ENCODE results near the gene BCAM.
A peak's percentile ranks its signal among the peaks of the same experiment; 100 is the strongest.
"Not testable (repeated sequence)": the region's sequence is repeated elsewhere in the genome, so short reads cannot be mapped to it uniquely, and the experiment has no call there.

BCAM gene, protein sequence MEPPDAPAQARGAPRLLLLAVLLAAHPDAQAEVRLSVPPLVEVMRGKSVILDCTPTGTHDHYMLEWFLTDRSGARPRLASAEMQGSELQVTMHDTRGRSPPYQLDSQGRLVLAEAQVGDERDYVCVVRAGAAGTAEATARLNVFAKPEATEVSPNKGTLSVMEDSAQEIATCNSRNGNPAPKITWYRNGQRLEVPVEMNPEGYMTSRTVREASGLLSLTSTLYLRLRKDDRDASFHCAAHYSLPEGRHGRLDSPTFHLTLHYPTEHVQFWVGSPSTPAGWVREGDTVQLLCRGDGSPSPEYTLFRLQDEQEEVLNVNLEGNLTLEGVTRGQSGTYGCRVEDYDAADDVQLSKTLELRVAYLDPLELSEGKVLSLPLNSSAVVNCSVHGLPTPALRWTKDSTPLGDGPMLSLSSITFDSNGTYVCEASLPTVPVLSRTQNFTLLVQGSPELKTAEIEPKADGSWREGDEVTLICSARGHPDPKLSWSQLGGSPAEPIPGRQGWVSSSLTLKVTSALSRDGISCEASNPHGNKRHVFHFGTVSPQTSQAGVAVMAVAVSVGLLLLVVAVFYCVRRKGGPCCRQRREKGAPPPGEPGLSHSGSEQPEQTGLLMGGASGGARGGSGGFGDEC

DNA sequence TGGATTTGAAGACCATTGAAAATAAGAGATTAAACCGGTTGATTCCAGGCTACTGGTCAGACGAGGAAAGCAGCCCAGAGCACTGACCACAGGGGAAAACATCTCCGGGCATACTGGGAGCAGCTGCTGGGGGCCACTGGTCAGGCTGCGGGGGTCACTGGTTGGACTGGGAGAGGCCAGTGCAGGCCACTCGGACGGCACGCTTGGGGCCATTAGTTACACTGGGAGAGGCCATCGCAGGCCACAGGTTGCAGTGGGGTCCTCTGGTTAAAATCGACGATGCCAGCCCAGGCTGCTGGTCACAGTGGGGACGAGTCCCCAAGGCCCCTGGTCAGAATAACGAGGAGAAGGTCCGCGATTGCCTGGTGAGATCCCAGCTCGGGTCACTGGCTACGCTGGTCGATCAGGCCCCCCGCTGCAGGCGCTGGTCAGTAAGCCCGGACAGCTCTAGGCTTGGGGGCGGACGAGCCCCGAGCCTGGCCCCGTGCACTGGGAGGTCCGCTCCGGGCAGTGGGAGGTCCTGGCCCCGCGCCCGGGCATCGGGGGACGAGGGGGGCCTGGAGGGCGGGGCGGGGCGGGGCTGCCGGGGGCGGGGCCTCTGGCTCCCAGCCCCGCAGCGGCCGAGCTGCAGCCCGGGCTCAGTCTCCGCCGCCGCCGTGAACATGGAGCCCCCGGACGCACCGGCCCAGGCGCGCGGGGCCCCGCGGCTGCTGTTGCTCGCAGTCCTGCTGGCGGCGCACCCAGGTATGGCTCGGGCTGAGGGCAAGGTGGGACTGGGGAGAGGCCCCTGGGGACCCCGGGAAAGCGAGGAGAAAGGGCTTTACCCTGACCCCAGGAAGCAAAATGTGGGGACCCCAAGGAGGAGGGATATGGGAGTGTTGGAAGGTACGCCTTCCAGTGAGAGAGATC is at the start of gene BCAM:
Gene BCAM, plus strand, starts transcription at position 641 of the 909 bp plus-strand sequence. Its CDS starts 22 bp downstream, at position 663.
- no peak for DNase-seq

DNA sequence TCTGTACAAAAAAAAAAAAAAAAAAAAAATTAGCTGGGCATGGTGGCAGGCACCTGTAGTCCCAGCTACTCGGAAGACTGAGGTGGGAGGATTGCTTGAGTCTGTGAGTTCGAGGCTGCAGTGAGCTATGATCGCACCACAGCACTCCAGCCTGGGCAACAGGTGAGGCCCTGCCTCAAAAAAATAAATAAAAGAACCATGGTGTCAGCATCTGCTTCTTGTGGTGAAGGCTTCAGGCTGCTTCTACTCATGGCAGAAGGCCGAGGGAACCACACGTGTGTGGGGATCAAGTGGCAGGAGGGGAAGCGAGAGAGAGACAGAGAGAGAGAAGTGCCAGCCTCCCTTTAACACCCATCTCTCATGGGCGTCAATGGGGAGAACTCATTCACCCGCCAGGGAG is 46.9 kb upstream of the BCAM start:
- no peak for DNase-seq

DNA sequence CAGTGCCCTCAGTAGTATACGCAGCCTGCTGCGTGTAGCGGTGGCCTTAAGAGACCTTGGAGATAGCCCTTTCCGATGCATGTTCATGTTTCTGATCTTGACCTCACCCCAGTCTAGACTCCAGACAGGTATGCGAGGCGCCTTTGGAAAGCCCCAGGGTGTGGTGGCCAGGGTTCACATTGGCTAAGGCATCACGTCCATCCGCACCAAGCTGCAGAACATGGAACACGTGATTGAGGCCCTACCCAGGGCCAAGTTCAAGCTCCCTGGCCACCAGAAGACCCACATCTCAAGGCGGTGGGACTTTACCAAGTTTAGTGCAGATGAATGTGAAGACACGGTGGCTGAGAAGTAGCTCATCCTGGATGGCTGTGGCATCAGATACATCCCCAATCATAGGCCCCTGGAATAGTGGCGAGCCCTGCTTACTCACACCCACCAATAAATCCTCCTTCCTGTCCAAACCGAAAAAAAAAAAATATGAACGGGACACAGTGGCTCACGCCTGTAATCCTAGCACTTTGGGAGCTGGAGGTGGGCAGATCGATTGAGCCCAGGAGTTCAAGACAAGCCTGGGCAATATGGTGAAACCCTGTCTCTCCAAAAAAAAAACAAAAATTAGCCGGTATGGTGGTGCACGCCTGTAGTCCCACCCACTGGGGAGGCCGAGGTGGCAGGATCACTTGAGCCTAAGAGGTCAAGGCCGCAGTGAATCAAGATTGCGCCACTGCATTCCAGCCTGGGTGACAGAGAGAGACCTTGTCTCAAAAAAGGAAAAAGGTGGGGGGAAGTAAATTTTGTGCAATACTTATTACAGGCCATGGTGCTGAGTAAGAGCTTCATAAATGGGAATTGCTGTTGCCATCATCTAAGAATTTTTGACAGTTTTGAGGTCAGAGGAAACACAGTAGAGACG is 43.6 kb upstream of the BCAM start:
- DNase-seq = no peak

DNA sequence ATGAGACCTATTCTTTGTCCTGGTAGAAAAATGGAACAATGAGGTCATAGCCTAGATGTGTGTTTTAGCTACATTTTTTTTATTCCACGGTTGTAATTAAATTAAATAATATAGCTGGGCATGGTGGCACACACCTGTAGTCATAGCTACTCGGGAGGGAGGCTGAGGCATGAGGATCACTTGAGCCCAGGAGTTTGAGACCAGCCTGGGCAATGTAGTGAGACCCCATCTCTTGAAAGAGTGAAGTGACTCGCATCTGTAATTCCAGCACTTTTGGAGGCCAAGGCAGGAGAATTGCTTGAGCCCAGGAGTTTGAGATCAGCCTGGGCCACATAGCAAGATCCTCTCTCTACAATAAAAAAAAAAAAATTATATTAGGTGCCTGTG is 43.0 kb upstream of the BCAM start:
- DNase-seq = no peak

DNA sequence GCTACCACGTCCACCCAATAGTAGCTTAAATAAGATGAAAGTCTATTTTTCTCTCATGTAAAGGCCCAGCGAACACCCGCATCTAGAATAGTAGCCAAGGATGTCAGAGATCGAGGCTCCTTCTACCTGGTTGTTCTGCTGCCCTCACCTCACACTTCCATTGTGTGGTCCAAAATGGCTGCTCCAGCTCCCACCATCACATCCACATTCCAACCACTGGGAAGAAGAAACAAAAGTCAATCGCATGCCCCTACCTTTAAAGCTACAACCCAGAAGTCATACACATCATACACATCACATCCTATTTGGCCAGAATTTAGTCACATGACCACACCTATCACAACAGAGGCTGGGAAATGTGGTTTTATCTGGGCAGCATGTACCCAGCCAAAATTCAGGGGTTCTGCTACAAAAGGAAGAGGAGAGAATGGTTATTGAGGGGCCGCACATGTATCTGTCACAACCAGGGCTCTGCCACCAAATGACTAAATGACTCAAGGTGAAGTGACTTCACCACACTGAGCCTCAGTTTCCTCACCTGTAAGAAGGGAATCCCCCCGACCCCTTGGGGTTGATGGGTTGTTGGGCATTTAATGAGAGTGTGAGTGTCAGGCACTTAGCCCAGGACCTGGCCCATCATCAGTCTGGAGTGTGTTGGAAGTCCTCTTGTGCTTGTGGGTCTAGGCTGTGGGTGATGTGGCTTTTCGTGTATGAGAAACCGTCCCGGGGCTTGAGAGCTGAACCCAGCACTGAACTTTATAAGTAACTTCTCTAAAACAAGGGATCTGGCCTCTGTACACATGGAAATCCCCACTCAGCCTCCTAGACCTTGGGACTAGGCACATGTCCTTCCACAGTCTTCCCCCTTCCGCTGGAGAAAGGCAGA is 41.4 kb upstream of the BCAM start:
- no peak for DNase-seq

DNA sequence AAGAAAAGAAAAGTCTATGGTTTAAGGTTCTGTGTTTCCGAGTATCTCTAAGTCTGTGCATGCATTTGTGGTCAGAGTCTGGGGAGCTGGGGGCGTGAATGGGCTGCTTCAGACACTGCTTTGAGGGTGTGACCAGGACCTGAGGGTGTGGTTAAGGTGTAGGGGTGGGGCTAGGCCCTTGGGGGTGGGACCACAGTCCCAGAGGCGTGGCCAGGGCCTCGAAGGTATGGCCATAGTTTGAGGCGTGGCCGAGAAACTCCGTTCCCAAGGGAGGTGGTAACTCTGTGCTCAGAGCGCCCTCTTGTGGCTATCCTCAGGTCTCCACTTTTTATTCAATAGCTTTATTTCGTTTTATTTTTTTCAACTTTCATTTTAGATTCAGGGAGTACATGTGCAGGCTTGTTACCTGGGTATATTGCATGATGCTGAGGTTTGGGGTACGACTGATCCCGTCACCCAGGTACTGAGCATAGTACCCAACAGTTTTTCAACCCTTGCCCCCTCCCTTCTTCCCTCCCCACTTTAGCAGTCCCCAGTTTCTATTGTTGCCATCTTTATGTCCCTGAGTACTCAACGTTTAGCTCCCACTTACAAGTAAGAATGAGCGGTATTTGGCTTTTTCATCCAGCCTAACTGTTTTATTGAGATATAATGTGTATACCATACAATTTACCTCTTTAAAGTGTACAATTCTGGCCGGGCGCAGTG is 38.2 kb upstream of the BCAM start:
- peak; percentile 90 for DNase-seq

DNA sequence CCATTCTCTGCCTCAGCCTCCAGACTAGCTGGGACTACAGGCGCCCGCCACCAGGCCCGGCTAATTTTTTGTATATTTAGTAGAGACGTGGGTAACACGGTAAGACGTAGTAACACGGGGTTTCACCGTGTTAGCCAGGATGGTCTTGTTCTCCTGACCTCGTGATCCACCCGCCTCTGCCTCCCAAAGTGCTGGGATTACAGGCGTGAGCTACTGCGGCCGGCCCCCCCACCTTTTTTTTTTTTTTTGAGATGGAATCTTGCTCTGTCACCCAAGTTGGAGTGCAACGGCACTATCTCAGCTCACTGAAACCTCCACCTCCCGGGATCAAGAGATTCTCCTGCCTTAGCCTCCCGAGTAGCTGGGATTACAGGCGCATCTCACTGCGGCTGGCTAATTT is 36.8 kb upstream of the BCAM start:
- not testable (repeated sequence) for DNase-seq

DNA sequence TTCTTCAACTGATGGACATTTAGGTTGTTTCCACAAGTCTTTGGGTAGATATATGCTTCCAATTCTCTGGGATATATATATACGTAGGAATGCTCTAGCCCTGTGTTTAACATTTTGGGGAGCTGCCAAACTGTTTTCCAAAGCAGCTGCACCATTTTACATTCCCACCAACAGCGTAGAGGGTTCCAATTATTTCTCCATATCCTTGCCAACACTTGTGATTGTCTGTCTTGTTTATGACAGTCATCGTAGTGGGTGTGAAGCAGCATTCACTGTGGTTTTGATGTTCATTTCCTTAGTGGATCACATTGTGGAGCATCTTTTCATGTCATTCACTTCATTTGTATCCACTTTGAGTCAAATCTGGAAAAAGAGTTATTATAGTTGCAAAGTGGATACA is 35.9 kb upstream of the BCAM start:
- DNase-seq = no peak

DNA sequence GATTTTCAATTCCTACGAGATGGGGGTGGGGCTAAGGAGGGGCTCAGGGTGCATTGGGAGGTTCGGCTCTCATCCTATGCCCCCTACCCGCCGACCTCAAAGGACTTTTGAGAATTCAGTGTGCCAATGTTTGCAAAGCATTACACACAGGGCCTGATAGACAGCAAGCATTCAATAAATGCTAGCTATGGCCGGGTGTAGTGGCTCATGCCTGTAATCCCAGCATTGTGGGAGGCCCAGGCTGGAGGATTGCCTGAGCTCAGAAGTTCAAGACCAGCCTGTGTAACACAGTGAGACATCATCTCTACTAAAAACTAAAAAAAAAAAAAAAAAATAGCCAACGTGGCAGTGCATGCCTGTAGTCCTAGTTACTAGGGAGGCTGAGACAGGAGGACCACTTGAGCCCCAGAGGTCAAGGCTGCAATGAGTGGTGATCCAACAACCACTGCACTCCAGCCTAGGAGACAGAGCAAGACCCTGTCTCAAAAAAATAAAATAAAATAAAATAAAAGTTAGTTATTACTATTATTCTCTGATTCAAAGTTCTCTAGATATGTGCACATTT is 33.1 kb upstream of the BCAM start:
- DNase-seq = no peak

DNA sequence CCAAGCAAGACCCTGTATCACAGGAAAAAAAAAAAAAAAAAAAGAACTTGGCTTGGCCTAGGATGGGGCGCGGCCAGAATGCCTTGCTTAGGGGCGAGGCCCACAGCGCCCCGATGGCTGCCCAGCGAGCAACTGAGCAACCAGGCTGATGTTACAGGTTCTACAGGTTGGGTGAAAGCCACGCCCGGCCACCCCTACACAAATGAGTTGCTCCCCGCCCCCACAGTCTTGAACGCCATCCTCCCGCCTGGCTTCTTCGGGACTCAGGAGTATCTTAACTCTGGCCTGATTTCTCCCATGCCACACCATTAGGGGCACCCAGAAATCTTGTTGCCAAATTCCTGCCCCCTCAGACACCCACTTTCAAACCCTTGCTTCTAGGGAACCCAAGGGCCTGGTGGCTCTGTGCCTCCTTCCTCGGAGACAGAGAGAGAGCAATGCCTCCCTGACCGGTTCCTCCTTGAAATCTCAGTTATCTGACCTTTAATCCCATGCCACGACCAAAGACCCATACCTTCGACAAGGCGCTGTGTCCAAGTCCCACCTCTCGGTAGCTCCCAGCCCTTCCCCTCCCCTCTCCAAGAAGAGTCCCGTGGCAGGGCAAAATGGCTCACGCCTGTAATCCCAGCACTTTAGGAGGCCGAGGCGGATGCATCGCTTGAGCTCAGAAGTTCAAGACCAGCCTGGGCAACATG is 32.4 kb upstream of the BCAM start:
- DNase-seq = no peak

DNA sequence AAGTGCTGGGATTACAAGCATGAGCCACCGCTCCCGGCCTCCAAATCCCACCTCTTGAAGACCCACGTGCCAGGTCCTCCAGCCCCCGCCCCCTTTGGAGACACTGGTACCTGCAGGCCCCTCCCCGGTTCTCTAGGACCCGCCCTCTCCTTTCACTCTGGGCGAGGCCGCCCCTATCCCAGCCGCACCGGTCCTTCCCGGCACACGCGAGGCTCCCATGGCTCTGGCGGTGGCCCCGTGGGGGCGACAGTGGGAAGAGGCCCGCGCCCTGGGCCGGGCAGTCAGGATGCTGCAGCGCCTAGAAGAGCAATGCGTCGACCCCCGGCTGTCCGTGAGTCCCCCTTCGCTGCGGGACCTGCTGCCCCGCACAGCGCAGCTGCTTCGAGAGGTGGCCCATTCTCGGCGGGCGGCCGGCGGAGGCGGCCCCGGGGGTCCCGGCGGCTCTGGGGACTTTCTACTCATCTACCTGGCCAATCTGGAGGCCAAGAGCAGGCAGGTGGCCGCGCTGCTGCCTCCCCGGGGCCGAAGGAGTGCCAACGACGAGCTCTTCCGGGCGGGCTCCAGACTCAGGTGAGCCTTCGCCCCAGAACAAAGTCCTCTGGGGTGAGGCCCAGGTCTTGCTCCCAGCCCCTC is 31.1 kb upstream of the BCAM start, which contains the start of gene CBLC:
Gene CBLC, plus strand, starts transcription at position 176 of the 633 bp plus-strand sequence. Its CDS starts 42 bp downstream, at position 218.
- peak; percentile 33 for DNase-seq

DNA sequence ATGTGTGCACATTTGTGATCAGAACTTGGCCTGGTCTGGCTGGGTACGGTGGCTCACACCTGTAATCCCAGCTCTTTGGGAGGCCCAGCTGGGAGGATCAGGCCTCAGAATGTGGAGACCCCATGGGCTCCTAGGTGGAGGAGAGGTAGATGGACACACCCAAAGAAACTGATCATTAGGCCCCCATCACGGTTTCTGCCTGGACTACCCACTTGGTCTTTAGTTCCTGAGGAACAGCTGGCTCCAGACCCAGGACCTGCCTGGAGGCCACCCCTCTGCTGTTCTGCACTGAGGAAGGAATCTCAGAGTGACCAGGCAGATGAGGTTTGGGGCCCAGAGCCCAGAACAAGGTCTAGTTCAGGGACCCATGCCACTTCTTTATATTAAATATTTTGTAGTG is 29.8 kb upstream of the BCAM start:
- no peak for DNase-seq

DNA sequence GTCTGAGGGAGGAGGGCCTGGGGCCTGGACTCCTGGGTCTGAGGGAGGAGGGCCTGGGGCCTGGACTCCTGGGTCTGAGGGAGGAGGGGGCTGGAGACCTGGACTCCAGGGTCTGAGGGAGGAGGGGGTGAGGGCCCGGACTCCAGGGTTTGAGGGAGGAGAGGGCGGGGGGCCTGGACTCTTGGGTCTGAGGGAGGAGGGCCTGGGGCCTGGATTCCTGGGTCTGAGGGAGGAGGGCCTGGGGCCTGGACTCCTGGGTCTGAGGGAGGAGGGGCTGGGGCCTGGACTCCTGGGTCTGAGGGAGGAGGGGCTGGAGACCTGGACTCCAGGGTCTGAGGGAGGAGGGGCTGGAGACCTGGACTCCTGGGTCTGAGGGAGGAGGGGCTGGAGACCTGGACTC is 27.2 kb upstream of the BCAM start:
- not testable (repeated sequence) for DNase-seq

DNA sequence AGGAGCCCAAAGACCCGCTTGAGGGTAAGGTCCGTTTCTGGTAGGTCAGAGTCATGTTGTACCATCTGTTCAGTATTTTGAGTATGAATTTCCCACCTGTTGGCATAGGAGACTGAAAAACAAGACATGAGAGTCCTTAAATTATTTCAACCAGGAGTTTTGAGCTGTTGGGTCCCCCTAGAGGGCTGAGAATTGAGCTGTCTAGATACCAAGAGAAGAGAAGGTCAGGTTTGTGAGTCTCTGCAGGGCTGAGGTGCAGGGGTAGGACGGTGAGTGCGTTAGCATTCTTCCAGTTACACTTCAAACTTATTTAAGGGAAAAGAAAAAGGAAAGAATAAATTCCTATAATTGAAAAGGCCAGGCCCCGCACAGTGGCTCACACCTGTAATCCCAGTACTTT is 26.2 kb upstream of the BCAM start:
- DNase-seq = no peak

DNA sequence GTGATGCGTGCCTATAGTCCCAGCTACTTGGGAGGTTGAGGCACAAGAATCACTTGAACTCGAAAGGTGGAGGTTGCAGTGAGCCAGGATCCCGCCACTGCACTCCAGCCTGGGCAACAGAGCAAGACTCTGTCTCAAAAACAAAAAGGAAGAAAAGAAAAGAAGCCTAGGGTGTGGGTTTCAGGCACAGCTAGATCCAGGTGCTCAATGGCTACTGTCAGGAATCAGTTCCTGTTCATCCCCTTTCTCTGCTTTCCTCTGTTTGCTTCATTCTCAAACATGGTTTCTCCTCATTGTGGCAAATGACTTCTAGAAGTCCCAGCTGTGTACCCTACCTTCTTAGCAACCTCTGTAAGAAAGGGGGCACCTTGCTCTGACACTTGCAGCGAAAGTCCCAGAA is 25.4 kb upstream of the BCAM start:
- DNase-seq = no peak

DNA sequence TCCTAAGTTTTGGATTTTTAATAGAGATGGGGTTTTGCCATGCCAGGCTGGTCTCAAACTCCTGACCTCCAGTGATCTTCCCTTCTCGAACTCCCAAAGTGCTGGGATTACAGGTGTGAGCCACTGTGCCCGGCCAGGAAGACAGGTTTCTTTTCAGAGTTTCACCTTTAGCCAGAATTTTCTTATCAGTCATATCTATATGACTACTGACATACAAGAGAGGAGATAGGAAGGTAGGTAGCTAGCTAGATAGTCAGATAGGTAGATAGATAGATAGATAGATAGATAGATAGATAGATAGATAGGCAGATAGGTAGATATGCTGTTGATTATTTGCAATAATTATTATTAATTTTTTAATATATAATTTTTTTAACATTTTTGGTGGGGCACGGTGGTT is 23.6 kb upstream of the BCAM start:
- DNase-seq = no peak

DNA sequence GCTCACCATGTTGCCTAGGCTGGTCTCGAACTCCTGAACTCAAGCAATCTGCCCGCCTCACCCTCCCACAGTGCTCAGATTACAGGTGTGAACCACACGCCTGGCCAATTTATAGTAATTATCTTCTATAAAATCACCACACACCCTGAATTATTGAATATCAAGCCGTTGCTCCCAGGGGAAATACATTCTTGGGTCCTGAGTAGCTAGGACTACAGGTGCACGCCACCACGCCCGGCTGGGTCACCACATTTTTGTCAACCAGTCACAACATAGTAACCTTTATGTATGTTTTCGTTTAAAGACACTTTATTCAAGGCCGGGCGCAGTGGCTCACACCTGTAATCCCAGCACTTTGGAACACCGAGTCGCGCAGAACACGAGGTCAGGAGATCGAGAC is 22.9 kb upstream of the BCAM start:
- DNase-seq = no peak

DNA sequence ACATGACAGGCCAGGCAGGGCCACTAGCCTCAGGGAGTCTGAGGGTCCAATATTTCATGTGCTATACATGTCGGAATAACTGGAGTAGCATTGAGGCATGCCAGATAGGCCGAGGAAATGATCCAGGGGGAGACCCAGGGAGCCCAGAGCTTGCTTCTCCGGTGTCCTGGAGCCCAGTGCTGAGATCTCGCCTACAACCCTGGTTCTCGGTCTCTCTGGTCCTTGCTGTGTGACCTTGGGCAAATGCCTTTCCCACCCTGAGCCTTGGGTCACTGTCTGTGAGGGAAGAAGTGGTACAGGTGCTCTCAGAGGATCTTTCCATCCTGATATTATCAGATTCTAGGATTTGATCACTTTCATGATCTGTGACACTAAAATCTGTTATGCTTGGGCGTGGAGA is 19.9 kb upstream of the BCAM start:
- DNase-seq = no peak

DNA sequence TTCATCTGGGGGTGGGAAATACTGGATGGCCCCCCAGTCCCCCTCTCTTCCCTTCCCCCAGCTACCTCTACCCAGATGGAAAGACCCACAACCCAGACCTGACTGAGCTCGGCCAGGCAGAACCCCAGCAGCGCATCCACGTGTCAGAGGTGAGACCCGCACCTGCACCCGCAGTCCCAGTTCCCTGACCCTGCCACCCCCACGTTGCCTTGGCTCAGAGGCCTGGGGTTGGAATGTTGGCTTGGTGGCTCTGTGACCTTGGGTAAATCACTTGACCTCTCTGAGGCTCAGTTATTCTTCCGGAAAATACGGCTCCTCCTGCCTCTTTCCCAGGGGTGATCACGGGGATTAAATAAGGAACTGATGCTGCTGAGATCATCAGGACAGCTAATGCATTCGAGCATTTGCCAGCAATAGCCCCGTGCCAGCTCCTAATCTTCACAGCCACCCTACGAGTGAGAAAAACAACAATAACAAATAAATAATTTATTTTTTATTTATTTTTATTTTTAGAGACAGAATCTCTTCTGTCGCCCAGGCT is 18.9 kb upstream of the BCAM start:
- DNase-seq = no peak

Measured in NCI-H1436 (cell line).